SKM-1 (cell line): ENCODE measurements around the gene PRKCG.

Experiments used
- DNase-seq: peaks from one replicate; lab custom pipeline; 2025; ENCODE audit not compliant: unreplicated experiment; lab: John Stamatoyannopoulos, UW

Gene PRKCG

DNA sequence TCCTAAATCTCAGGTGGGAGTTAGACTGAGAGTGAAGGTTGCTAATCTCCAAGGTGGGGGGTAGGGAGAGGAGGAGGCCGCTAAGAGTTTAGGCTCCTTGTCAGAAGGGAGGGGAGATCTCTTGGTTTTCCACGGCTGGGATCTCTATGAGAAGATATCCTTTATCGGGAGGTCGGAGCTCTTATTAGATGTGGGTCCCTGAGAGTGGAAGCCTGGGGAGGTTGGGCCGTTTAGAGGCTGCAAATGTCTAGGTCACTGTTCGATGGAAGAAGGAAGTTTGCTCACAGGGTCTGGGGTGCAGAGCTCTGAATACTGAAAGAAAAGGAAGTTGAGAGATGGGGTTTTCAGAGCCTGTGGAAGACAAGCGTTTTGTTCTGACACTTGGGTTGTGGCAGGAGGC lies 10.5 kb upstream of the PRKCG start:
- no peak for DNase-seq

DNA sequence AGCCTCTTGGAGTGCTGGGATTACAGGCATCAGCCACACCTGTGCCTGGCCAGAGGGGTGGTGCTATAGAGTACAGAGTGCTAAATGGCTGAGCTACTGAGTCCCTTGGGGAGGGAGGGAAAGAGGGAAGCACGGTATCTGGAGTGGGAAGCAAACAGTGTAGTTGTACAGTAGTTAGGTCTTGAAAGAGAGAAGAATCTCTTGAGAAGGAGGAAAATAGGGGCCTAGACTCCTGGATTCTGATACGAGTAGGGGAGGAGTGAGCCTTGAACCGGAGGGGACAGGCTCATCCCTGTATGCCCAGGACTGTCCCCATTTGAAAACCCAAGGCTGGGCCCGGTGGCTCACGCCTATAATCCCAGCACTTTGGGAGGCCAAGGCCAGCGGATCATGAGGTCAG lies 9.2 kb upstream of the PRKCG start:
- DNase-seq, result no peak

DNA sequence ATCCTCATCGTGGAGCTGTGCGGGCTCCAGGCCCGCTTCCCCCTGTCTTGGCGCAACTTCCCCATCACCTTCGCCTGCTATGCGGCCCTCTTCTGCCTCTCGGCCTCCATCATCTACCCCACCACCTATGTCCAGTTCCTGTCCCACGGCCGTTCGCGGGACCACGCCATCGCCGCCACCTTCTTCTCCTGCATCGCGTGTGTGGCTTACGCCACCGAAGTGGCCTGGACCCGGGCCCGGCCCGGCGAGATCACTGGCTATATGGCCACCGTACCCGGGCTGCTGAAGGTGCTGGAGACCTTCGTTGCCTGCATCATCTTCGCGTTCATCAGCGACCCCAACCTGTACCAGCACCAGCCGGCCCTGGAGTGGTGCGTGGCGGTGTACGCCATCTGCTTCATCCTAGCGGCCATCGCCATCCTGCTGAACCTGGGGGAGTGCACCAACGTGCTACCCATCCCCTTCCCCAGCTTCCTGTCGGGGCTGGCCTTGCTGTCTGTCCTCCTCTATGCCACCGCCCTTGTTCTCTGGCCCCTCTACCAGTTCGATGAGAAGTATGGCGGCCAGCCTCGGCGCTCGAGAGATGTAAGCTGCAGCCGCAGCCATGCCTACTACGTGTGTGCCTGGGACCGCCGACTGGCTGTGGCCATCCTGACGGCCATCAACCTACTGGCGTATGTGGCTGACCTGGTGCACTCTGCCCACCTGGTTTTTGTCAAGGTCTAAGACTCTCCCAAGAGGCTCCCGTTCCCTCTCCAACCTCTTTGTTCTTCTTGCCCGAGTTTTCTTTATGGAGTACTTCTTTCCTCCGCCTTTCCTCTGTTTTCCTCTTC lies 8.0 kb upstream of the PRKCG start:
- no peak for DNase-seq

DNA sequence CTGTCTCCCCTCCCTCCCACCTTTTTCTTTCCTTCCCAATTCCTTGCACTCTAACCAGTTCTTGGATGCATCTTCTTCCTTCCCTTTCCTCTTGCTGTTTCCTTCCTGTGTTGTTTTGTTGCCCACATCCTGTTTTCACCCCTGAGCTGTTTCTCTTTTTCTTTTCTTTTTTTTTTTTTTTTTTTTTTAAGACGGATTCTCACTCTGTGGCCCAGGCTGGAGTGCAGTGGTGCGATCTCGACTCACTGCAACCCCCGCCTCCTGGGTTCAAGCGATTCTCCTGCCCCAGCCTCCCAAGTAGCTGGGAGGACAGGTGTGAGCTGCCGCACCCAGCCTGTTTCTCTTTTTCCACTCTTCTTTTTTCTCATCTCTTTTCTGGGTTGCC lies 7.4 kb upstream of the PRKCG start:
- no peak for DNase-seq

DNA sequence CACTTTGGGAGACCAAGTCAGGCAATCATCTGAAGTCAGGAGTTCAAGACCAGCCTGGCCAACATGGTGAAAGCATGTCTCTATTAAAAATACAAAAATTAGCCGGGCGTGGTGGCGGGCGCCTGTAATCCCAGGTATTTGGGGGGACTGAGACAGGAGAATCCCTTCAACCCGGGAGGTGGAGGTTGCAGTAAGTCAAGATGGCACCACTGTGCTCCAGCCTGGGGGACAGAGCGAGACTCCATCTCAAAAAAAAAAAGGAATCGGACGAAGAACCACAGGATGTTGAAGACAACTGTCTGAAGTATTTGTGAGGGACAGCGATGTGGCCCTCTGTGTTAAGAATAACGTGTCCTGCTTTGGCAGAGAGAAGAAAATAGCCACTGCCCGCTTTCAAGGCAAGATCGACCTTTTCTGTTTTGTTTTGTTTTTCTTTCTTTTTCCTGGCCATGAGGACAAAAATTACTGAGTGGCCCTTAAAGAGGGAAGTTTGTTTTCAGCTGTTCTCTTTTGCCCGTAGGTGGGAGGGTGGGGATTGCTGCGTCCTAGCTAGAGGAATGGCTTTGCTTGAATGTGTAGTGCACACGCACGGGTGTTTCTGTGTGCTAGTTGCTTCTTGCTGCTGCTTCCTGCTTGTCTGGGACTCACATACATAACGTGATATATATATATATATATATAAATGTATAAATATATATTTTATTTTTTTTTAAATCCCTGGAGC lies 6.2 kb upstream of the PRKCG start:
- DNase-seq, result no peak

DNA sequence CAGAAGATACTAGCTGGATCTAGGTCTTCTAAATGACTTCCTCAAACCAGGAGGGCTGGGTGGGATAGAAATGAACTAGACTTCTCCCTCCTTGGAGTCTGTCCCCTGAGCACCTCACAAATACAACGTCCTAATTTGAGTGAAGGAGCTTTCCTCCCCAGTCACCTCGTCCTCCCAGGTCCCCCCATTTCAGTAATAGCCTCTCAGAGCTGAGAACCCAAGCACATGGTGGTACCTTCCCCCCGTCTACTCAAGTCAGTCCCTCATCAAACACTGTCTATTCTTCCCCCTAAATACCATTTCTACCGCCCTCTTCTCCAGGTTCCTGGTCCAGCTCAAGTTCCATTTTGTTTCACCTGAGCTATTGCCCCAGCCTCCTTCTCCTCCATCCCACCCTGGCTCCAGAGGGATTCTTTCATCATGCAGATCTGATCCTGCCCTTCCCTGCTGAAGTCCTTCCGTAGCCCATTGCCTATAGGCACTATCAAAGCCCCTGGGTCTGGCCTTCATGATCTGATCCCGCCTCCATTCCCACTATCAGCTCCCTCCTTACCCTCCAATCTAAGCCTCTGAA lies 5.3 kb upstream of the PRKCG start:
- DNase-seq, result no peak

DNA sequence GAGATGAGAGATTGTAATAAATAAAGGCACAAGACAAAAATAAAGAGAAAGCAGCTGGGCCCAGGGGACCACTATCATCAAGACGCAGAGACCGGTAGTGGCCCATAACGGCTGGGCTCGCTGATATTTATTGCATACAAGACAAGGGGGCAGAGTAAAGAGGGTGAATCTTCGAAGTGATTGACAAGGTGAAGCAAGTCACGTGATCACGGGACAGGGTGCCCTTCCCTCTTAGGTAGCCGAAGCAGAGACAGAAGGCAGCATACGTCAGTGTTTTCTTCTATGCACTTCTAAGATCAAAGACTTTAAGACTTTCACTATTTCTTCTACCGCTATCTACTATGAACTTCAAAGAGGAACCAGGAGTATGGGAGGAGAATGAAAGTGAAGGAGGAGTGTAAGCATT lies 4.6 kb upstream of the PRKCG start:
- DNase-seq, result no peak

DNA sequence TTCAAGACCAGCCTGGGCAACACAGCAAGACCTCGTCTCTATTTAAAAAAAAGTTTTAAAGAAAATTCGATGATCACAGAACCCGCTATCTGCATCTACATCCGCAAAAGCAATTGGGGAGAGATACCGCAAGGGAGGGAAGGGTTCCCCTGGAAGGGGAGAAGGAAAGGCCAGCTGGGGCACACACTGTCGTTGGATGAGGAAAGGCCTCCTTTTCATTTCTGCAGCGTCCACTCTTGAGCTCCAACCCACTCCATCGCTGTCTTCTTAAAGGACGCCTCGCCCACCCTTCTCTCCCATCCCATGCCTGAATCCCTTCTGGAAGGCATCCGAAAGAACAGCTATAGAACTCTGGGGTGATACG lies 3.2 kb upstream of the PRKCG start:
- no peak for DNase-seq

DNA sequence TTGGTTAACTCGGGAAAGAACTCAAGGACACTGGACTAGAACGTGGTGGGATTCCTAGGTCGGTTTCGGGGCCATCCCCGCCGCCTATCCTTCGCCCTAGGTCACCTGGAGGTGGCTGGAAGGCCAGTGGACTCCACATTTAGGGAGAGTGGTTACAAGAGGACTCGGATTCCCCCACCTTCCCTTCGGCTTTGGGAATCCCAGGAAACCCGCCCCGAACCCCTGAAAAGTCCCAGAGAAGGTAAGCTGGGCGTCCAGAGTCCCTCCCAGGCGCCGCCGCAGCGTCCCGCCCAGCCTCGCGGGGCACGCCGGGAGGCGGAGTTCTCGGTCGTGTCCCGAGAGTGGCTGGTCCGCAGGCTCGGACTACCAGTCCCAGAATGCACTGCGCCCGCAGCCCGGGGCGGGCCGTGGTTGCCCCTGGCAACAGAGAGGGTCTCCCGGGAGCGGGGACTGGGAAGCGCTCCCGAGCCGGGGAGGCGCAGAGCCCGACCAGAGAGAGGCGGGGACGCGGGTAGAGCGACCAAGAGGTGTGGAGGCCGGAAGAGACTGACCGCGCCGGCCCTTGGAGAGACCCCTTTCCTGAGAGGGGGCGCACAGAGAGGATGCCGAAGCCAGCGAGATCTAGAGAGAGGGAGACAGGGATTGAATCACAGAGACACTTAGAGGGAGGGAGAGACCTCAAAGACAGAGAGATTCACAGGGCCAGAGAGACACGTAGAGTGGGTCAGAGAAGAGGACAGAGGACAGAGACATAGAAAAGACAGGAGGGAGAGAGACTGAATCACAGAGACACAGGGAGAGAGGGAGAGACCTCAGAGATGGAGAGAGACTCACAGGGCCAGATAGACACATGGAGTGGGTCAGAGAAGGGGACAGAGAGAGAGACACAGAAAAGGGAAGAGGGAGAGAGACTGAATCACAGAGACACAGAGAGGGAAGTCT lies 2.6 kb upstream of the PRKCG start:
- no peak for DNase-seq

DNA sequence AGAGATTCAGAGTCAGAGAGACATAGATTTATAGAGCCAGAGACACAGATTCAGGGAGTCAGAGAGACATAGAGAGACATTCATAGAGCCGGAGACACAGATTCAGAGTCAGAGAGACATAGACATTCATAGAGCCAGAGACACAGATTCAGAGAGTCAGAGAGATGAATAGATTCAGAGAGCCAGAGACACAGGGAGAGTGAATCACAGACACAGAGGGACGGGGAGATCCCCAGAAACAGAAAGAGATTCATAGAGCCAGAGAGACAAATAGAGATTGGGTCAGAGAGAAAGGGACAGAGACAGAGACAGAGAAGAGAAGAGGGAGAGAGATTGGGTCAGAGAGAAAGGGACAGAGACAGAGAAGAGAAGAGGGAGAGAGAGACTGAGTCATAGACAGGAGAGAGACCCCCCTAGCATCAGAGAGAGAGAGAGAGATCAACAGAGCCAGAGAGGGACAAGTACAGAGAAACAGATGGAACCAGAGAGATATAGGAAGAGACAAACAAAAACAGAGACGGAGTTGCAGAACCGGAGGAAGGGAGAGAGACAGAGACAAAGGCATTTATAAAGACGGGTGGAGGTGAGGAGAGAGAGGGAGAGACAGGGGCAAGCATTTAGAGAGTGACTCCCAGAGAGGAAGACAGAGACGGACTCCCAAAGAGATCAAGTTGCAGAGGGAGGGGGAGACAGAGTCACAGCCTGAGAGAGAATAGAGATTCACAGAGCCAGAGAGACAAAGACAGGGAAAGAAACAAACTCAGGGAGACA lies 1.1 kb upstream of the PRKCG start:
- no peak for DNase-seq

DNA sequence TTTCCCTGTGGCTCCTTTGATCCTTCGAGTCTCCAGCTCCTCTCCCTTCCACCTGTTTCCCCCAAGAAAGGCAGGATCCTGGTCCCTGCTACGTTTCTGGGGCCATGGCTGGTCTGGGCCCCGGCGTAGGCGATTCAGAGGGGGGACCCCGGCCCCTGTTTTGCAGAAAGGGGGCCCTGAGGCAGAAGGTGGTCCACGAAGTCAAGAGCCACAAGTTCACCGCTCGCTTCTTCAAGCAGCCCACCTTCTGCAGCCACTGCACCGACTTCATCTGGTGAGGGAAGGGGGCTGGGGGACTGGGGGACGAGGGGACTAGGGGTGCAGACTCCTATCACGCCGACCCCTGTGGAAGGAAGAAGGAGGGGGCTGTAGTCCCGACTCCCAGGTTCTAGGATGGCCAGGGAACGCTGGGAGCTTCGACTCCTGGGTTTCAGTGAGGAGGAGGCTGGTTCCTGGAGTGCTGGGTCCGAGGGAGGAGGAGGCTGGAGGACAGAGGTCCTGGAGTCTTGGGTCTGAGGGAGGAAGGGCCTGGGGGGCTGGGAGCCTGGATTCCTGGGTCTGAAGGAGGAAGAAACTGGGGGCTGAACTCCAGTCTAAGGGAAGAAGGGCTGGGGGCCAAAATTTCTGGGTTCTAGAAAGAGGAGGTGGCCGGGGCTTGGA lies 524 bp downstream of the PRKCG start:
- DNase-seq, result no peak

DNA sequence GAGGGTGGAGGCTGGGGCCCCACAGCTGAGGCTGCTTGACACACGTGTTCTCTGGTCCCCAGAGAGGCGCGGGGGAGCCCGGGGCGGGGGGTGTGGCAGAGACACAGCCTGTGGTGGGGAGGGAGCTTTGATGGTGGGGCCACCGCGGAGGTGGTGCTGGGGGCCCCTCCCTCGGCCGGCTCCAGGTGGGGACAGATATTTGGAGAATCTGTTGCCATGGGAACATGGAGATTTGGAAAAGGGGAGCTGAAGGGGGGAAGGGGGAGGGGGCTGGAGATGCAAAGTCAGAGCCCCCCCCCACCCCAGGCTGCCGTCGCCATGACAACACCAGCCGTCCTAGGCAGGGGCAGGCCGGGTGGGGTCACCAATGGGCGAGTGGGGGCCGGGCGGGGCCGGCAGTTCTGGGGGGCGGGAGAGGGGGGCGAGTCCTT lies 1.2 kb downstream of the PRKCG start:
- DNase-seq, result no peak

DNA sequence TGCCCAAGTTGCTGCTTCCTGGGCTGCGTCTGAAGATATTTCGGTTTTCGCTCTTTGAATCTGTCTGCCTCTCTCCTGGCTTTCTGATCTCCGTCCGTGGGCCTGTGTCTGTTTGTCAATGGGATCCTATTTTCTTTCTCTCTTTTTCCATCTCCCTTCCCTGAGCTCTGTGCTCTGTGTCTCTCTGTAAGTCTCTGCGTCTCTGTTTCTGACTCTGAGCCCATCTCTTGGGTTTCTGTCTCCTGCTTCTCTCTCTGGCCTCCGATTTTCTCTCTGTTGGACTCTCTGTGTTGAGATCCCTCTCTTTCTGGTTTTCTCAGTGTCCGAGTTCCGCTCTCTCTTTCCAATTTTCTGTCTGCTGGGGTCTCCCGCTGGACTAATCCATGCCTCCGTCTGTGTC lies 1.7 kb downstream of the PRKCG start:
- DNase-seq, result no peak

DNA sequence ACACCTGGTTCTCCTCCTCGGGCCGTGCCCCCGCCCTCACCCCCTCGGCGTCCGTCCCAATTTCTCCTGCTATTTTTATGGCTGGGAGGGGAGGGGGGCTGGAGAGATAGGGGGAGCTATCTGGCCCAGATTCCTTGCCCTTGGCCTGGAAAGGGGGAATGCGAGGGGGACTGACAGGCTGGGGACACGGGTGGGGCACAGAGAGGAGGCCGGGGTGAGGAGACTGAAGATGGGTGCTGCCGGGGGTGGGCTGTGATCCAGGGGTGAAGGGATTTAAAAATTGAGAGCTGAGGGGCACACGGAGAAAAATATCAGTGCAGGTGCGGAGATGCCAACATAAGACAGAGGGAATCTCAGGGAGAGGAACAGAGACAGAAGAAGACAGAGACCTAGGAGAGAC lies 2.3 kb downstream of the PRKCG start:
- DNase-seq, result no peak

DNA sequence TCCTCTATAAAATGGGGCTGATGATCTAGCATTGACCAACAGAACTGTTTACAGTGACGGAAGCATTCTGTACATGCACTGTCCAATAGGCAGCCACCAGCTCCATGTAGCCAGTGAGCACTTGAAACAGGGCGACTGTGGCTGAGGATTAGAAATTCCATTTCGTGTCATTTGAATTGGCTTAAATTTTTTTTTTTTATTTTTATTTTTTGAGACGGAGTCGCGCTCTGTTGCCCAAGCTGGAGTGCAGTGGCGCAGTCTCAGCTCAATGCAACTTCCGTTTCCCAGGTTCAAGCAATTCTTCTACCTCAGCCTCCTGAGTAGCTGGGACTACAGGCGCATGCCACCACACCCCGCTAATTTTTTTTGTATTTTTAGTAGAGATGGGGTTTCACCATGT lies 3.0 kb downstream of the PRKCG start:
- no peak for DNase-seq

DNA sequence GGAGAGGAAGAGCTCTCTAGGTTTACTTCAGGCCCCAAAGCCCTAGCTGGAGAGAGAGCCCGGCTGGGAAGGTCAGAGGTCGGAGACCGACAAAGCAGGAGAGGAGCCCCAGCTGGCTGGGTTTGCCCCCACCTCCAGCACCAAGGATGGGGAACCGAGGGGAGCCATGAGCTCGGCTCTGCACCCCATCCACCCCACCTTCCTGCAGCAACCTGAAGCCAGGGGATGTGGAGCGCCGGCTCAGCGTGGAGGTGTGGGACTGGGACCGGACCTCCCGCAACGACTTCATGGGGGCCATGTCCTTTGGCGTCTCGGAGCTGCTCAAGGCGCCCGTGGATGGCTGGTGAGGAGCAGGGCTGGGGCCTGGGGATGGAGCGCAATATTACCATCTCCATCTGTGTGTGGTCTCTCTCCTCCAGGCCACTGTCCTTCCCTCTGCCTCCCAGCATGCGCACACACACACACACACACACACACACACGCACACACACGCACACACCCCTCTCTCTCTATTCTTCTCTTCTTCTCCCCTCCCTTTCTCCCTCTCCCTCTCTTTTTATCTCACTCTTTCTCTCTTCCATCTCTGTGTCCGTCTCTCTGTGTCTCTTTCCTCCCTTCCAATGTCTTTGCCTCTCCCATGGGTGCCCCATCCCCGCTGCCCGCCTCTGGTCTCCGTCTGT lies 10.4 kb downstream of the PRKCG start:
- DNase-seq, result no peak

DNA sequence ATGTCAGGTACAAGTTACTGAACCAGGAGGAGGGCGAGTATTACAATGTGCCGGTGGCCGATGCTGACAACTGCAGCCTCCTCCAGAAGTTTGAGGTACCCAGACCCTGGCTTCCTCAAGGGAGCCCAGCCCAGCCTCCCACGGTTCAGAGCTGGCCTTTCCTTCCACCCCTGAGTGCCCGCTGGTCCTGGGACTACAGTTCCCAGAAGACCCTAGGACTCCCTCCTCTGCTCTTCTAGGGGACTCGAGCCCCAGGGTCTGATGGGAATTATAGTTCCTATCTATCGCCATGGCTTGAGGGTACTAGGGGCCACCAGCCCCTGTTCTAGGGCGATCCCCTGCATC lies 11.0 kb downstream of the PRKCG start:
- no peak for DNase-seq

DNA sequence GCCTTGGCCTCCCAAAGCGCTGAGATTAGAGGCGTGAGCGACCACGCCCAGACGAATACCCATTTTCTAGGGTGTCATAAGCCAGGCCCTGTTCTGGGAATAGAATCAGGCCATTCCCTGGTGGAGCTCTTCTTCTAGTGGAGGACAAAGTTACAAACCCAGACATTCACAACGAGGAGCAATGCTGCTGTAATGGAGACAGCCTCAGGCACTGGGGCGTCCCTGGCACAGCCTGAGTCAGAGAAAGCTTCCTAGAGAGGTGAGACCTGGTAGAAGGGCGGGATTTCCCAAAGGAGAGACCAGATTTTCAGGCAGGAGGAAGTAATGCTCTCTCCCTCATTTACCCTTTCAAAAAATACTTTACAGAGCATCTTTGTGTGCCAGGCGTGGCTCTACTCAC lies 12.7 kb downstream of the PRKCG start:
- no peak for DNase-seq

DNA sequence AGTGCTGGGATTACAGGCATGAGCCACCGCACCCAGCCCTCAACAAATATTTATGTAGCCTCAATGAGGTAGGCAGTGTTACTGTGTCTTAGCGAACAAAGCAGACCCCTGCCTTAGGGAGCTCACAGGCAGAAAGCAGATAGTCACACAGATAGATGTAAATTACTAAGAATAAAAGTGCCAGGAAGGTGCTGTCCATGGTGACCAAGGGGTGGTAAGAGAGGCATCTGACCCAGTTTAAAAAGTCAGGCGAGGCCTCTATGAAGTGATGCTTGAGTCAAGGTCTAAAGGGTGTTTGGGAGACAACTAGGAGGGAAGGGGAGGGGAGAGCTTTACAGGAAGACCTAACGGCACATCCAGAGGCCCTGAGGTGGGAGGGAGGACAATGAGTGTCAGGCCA lies 14.7 kb downstream of the PRKCG start:
- no peak for DNase-seq

DNA sequence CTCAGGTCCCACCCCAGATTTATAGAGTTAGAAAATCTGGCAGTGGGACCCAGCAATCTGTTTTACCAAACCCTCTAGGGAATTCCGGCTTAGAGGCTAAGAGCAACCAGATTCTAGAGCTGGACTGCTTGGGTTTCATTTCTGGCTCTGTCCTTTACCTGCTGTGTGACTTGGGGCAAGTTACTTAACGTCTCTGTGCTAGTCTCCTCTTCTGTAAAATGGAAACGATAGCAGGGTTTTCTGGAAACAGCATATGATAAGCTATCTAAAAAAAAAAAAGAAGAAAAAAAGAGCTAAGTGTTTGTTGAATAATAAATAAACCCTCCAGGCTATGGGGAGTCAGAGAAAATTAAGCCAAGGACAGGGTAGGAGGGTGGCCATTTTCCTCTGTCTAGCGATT lies 15.5 kb downstream of the PRKCG start:
- DNase-seq, result no peak
